ENCODE measurements around the gene C8G.
A peak's percentile ranks its signal among the peaks of the same experiment; 100 is the strongest.

C8G gene

GRCh38 chr9:136992819-136993369, 47.9 kb downstream of the C8G start:
- Histone ChIP-seq H3K4me1 (ENCODE audit: control insufficient read depth in 2 of 2, insufficient read depth in 2 of 2, low read length in 2 of 2) (peaks cover 25 to 29% of the 10 kb centered on the region in 2 donors), H3K4me3 (ENCODE audit: low read length in 2 of 2) (peak overlapping the region; percentile 66 to 82), H3K36me3 (ENCODE audit: control insufficient read depth in 2 of 2, insufficient read depth in 2 of 2, low read length in 2 of 2) (no peaks in the 10 kb centered on the region), H3K9me3 (ENCODE audit: control insufficient read depth in 2 of 2, low read length in 2 of 2) (no peaks in the 10 kb centered on the region), H3K9ac (ENCODE audit: low read depth in 1 of 2, low read length in 2 of 2) (peak overlapping the region; percentile 29 to 61), H3K27me3 (ENCODE audit: control insufficient read depth in 2 of 2, insufficient read depth in 2 of 2, low read length in 2 of 2) (no peaks in the 10 kb centered on the region), H3K27ac (ENCODE audit: low read depth in 2 of 2, low read length in 2 of 2) (peak overlapping the region; percentile 89 to 92)

GRCh38 chr9:136994180-136994887, 49.3 kb downstream of the C8G start:
- Histone ChIP-seq H3K36me3 (ENCODE audit: control insufficient read depth in 2 of 2, insufficient read depth in 2 of 2, low read length in 2 of 2) (no peaks in the 10 kb centered on the region), H3K4me3 (ENCODE audit: low read length in 2 of 2) (no peak overlapping the region), H3K9me3 (ENCODE audit: control insufficient read depth in 2 of 2, low read length in 2 of 2) (no peaks in the 10 kb centered on the region), H3K27me3 (ENCODE audit: control insufficient read depth in 2 of 2, insufficient read depth in 2 of 2, low read length in 2 of 2) (no peaks in the 10 kb centered on the region), H3K9ac (ENCODE audit: low read depth in 1 of 2, low read length in 2 of 2) (no peak overlapping the region), H3K27ac (ENCODE audit: low read depth in 2 of 2, low read length in 2 of 2) (no peak overlapping the region), H3K4me1 (ENCODE audit: control insufficient read depth in 2 of 2, insufficient read depth in 2 of 2, low read length in 2 of 2) (peaks cover 30 to 31% of the 10 kb centered on the region in 2 donors)

GRCh38 chr9:136994888-136995230, 49.8 kb downstream of the C8G start:
- no peak overlapping the region for H3K4me3 ChIP-seq (ENCODE audit: low read length in 2 of 2)
- H3K9ac ChIP-seq (ENCODE audit: low read depth in 1 of 2, low read length in 2 of 2) = no peak overlapping the region
- H3K27ac ChIP-seq (ENCODE audit: low read depth in 2 of 2, low read length in 2 of 2) = no peak overlapping the region
- no peaks in the 10 kb centered on the region for H3K27me3 ChIP-seq (ENCODE audit: control insufficient read depth in 2 of 2, insufficient read depth in 2 of 2, low read length in 2 of 2)
- H3K9me3 ChIP-seq (ENCODE audit: control insufficient read depth in 2 of 2, low read length in 2 of 2) = no peaks in the 10 kb centered on the region
- no peaks in the 10 kb centered on the region for H3K36me3 ChIP-seq (ENCODE audit: control insufficient read depth in 2 of 2, insufficient read depth in 2 of 2, low read length in 2 of 2)
- H3K4me1 ChIP-seq (ENCODE audit: control insufficient read depth in 2 of 2, insufficient read depth in 2 of 2, low read length in 2 of 2) = peaks cover 30 to 31% of the 10 kb centered on the region in 2 donors

- Histone ChIP-seq H3K9ac (ENCODE audit: low read depth in 1 of 2, low read length in 2 of 2) (no peak overlapping the region), H3K4me3 (ENCODE audit: low read length in 2 of 2) (no peak overlapping the region), H3K36me3 (ENCODE audit: control insufficient read depth in 2 of 2, insufficient read depth in 2 of 2, low read length in 2 of 2) (no peaks in the 10 kb centered on the region), H3K27ac (ENCODE audit: low read depth in 2 of 2, low read length in 2 of 2) (no peak overlapping the region), H3K9me3 (ENCODE audit: control insufficient read depth in 2 of 2, low read length in 2 of 2) (no peaks in the 10 kb centered on the region), H3K4me1 (ENCODE audit: control insufficient read depth in 2 of 2, insufficient read depth in 2 of 2, low read length in 2 of 2) (peaks cover 30 to 31% of the 10 kb centered on the region in 2 donors), H3K27me3 (ENCODE audit: control insufficient read depth in 2 of 2, insufficient read depth in 2 of 2, low read length in 2 of 2) (no peaks in the 10 kb centered on the region)
Measured at GRCh38 chr9:136995362-136995761, 50.3 kb downstream of the C8G start.

GRCh38 chr9:136995772-136996311, 50.8 kb downstream of the C8G start:
- H3K27ac ChIP-seq (ENCODE audit: low read depth in 2 of 2, low read length in 2 of 2) = peak overlapping the region; percentile 32 to 48
- no peaks in the 10 kb centered on the region for H3K36me3 ChIP-seq (ENCODE audit: control insufficient read depth in 2 of 2, insufficient read depth in 2 of 2, low read length in 2 of 2)
- no peaks in the 10 kb centered on the region for H3K9me3 ChIP-seq (ENCODE audit: control insufficient read depth in 2 of 2, low read length in 2 of 2)
- H3K9ac ChIP-seq (ENCODE audit: low read depth in 1 of 2, low read length in 2 of 2) = no peak overlapping the region
- H3K4me1 ChIP-seq (ENCODE audit: control insufficient read depth in 2 of 2, insufficient read depth in 2 of 2, low read length in 2 of 2) = peaks cover 30 to 31% of the 10 kb centered on the region in 2 donors
- peak overlapping the region in 1 of 2 donors; percentile 66 for H3K4me3 ChIP-seq (ENCODE audit: low read length in 2 of 2)
- no peaks in the 10 kb centered on the region for H3K27me3 ChIP-seq (ENCODE audit: control insufficient read depth in 2 of 2, insufficient read depth in 2 of 2, low read length in 2 of 2)
